ENCODE results near the gene SETD5. TPM values are rescaled to one million over a fixed set of nuclear protein-coding genes. Genes with fewer than 3 reads are reported as not detected.
A peak's percentile ranks its signal among the peaks of the same experiment; 100 is the strongest.

Gene SETD5
- total RNA-seq, 2 donors from 2014 or later = 103 to 105 TPM

- ATAC-seq (peak; percentile 45), DNase-seq (no peak)
- no peaks in the 10 kb centered on the region for H3K9me3 ChIP-seq (ENCODE audit: control insufficient read depth, low read length, poor library complexity, severe bottlenecking)
- H3K4me1 Mint-ChIP-seq = peaks cover 56% of the 10 kb centered on the region
- H3K27me3 Mint-ChIP-seq = no peaks in the 10 kb centered on the region
- H3K4me3 Mint-ChIP-seq = peak overlapping the region; percentile 98
- H3K27ac Mint-ChIP-seq = peak overlapping the region; percentile 100
- peaks cover 9% of the 10 kb centered on the region for H3K36me3 Mint-ChIP-seq (ENCODE audit: low read depth)
Measured at GRCh38 chr3:9396301-9396631, 1.1 kb upstream of the SETD5 start.

GRCh38 chr3:9396632-9397331 is 633 bp upstream of the SETD5 start:
- Mint-ChIP-seq H3K27me3 (no peaks in the 10 kb centered on the region), H3K36me3 (ENCODE audit: low read depth) (peaks cover 6% of the 10 kb centered on the region), H3K4me3 (peak overlapping the region; percentile 98), H3K4me1 (peaks cover 54% of the 10 kb centered on the region), H3K27ac (peak overlapping the region; percentile 100)
- ATAC-seq (peak; percentile 73), DNase-seq (peak; percentile 97 to 100 (median 99))
- no peaks in the 10 kb centered on the region for H3K9me3 ChIP-seq (ENCODE audit: control insufficient read depth, low read length, poor library complexity, severe bottlenecking)

- no peaks in the 10 kb centered on the region for H3K9me3 ChIP-seq (ENCODE audit: control insufficient read depth, low read length, poor library complexity, severe bottlenecking)
- peak overlapping the region; percentile 98 for H3K4me3 Mint-ChIP-seq
- peak overlapping the region; percentile 100 for H3K27ac Mint-ChIP-seq
- DNase-seq = peak in 2 of 3 donors; percentile 11 to 18
- peaks cover 6% of the 10 kb centered on the region for H3K36me3 Mint-ChIP-seq (ENCODE audit: low read depth)
- no peak for ATAC-seq
- no peaks in the 10 kb centered on the region for H3K27me3 Mint-ChIP-seq
- H3K4me1 Mint-ChIP-seq = peaks cover 60% of the 10 kb centered on the region
Measured at GRCh38 chr3:9397906-9398699, 688 bp downstream of the SETD5 start.

GRCh38 chr3:9398700-9399336 is 1.4 kb downstream of the SETD5 start:
- DNase-seq (no peak), ATAC-seq (no peak)
- Mint-ChIP-seq H3K4me3 (peak overlapping the region; percentile 98), H3K27ac (peak overlapping the region; percentile 100), H3K27me3 (no peaks in the 10 kb centered on the region), H3K36me3 (ENCODE audit: low read depth) (peaks cover 6% of the 10 kb centered on the region), H3K4me1 (peaks cover 61% of the 10 kb centered on the region)
- no peaks in the 10 kb centered on the region for H3K9me3 ChIP-seq (ENCODE audit: control insufficient read depth, low read length, poor library complexity, severe bottlenecking)

- Mint-ChIP-seq H3K36me3 (ENCODE audit: low read depth) (peaks cover 6% of the 10 kb centered on the region), H3K4me3 (peak overlapping the region; percentile 98), H3K27me3 (no peaks in the 10 kb centered on the region), H3K4me1 (peaks cover 63% of the 10 kb centered on the region), H3K27ac (peak overlapping the region; percentile 100)
- DNase-seq (no peak), ATAC-seq (no peak)
- H3K9me3 ChIP-seq (ENCODE audit: control insufficient read depth, low read length, poor library complexity, severe bottlenecking) = no peaks in the 10 kb centered on the region
Measured at GRCh38 chr3:9399337-9399703, 1.9 kb downstream of the SETD5 start.

- Mint-ChIP-seq H3K27ac (peak overlapping the region; percentile 100), H3K4me3 (peak overlapping the region; percentile 98), H3K36me3 (ENCODE audit: low read depth) (peaks cover 6% of the 10 kb centered on the region), H3K27me3 (no peaks in the 10 kb centered on the region), H3K4me1 (peaks cover 62% of the 10 kb centered on the region)
- ATAC-seq = no peak
- DNase-seq = no peak
- H3K9me3 ChIP-seq (ENCODE audit: control insufficient read depth, low read length, poor library complexity, severe bottlenecking) = no peaks in the 10 kb centered on the region
Measured at GRCh38 chr3:9399746-9400145, 2.3 kb downstream of the SETD5 start.

- H3K4me3 Mint-ChIP-seq = peak overlapping the region; percentile 39
- H3K27me3 Mint-ChIP-seq = no peaks in the 10 kb centered on the region
- H3K36me3 Mint-ChIP-seq (ENCODE audit: low read depth) = peaks cover 6% of the 10 kb centered on the region
- no peaks in the 10 kb centered on the region for H3K9me3 ChIP-seq (ENCODE audit: control insufficient read depth, low read length, poor library complexity, severe bottlenecking)
- H3K4me1 Mint-ChIP-seq = peaks cover 57% of the 10 kb centered on the region
- no peak for ATAC-seq
- H3K27ac Mint-ChIP-seq = peak overlapping the region; percentile 37
- DNase-seq = no peak
Measured at GRCh38 chr3:9400616-9401015, 3.2 kb downstream of the SETD5 start.

GRCh38 chr3:9401986-9402385 is 4.6 kb downstream of the SETD5 start:
- H3K9me3 ChIP-seq (ENCODE audit: control insufficient read depth, low read length, poor library complexity, severe bottlenecking) = no peaks in the 10 kb centered on the region
- no peaks in the 10 kb centered on the region for H3K27me3 Mint-ChIP-seq
- H3K36me3 Mint-ChIP-seq (ENCODE audit: low read depth) = peaks cover 6% of the 10 kb centered on the region
- H3K4me3 Mint-ChIP-seq = no peak overlapping the region
- peaks cover 56% of the 10 kb centered on the region for H3K4me1 Mint-ChIP-seq
- ATAC-seq (no peak), DNase-seq (no peak)
- H3K27ac Mint-ChIP-seq = no peak overlapping the region

- H3K27ac Mint-ChIP-seq = peak overlapping the region; percentile 27
- peak overlapping the region; percentile 56 for H3K4me3 Mint-ChIP-seq
- no peaks in the 10 kb centered on the region for H3K9me3 ChIP-seq (ENCODE audit: control insufficient read depth, low read length, poor library complexity, severe bottlenecking)
- H3K27me3 Mint-ChIP-seq = no peaks in the 10 kb centered on the region
- ATAC-seq (no peak), DNase-seq (no peak)
- peaks cover 6% of the 10 kb centered on the region for H3K36me3 Mint-ChIP-seq (ENCODE audit: low read depth)
- peaks cover 57% of the 10 kb centered on the region for H3K4me1 Mint-ChIP-seq
Measured at GRCh38 chr3:9402410-9403228, 5.2 kb downstream of the SETD5 start.

- ATAC-seq = no peak
- H3K27ac Mint-ChIP-seq = no peak overlapping the region
Measured at GRCh38 chr3:9403463-9403862, 6.0 kb downstream of the SETD5 start.

GRCh38 chr3:9404680-9405079 is 7.3 kb downstream of the SETD5 start:
- Mint-ChIP-seq H3K4me1 (peaks cover 54% of the 10 kb centered on the region), H3K4me3 (peak overlapping the region; percentile 55), H3K27me3 (no peaks in the 10 kb centered on the region), H3K36me3 (ENCODE audit: low read depth) (peaks cover 3% of the 10 kb centered on the region), H3K27ac (peak overlapping the region; percentile 21)
- H3K9me3 ChIP-seq (ENCODE audit: control insufficient read depth, low read length, poor library complexity, severe bottlenecking) = no peaks in the 10 kb centered on the region
- no peak for DNase-seq
- ATAC-seq = peak; percentile 87

More at GRCh38 chr3:9403463-9403862, 6.0 kb downstream of the SETD5 start:
- Mint-ChIP-seq H3K27me3 (no peaks in the 10 kb centered on the region), H3K4me1 (peaks cover 55% of the 10 kb centered on the region), H3K36me3 (ENCODE audit: low read depth) (peaks cover 3% of the 10 kb centered on the region), H3K4me3 (no peak overlapping the region)
- H3K9me3 ChIP-seq (ENCODE audit: control insufficient read depth, low read length, poor library complexity, severe bottlenecking) = no peaks in the 10 kb centered on the region
- no peak for DNase-seq

- DNase-seq (no peak), ATAC-seq (no peak)
- peaks cover 4% of the 10 kb centered on the region for H3K36me3 Mint-ChIP-seq (ENCODE audit: low read depth)
- H3K4me3 Mint-ChIP-seq = no peak overlapping the region
- H3K27ac Mint-ChIP-seq = peak overlapping the region; percentile 54
- no peaks in the 10 kb centered on the region for H3K9me3 ChIP-seq (ENCODE audit: control insufficient read depth, low read length, poor library complexity, severe bottlenecking)
- H3K4me1 Mint-ChIP-seq = peaks cover 54% of the 10 kb centered on the region
- H3K27me3 Mint-ChIP-seq = no peaks in the 10 kb centered on the region
Measured at GRCh38 chr3:9405756-9406155, 8.3 kb downstream of the SETD5 start.

Data from T-helper 17 cell (primary cell).